Type B pancreatic cell (in vitro differentiated cells): Measurements from ENCODE around the gene SAMD11. TPM values are rescaled to one million over a fixed set of nuclear protein-coding genes. Genes with fewer than 3 reads are reported as not detected.
"Not testable (repeated sequence)": the region's sequence is repeated elsewhere in the genome, so short reads cannot be mapped to it uniquely, and the experiment has no call there.

Source experiments
- DNase-seq: peaks from one replicate; pipeline ENCODE4 v3.0.0; 2021; ENCODE audit warnings: mixed read lengths; ENCODE audit not compliant: unreplicated experiment; ENCODE audit errors: extremely low spot score
- H3K27ac Mint-ChIP-seq: 2 replicates; pipeline ENCODE4 v1.8.0; 2021; ENCODE audit warnings: mild to moderate bottlenecking, mixed read lengths
- H3K27me3 Mint-ChIP-seq: 2 replicates; pipeline ENCODE4 v1.8.0; 2021; ENCODE audit warnings: mixed read lengths
- H3K36me3 Mint-ChIP-seq: 2 replicates; pipeline ENCODE4 v1.8.0; 2021; ENCODE audit warnings: mixed read lengths
- H3K4me1 Mint-ChIP-seq: one replicate; pipeline ENCODE4 v1.8.0; 2021; ENCODE audit warnings: mixed read lengths; ENCODE audit not compliant: unreplicated experiment
- H3K4me3 Mint-ChIP-seq: 2 replicates; pipeline ENCODE4 v1.8.0; 2021; ENCODE audit warnings: mild to moderate bottlenecking, mixed read lengths
- H3K9me3 Mint-ChIP-seq: 2 replicates; pipeline ENCODE4 v1.8.0; 2021; ENCODE audit warnings: mixed read lengths
- CTCF ChIP-seq: fragments of 200-600 bp; sonication (generic); conservative IDR thresholded peaks from 2 replicates; pipeline ENCODE4 v1.5.0; 2021; ENCODE audit warnings: antibody characterized with exemption, mild to moderate bottlenecking
- total RNA-seq: library from RNA; stranded (reverse); gene quantifications from 2 replicates; pipeline ENCODE4 v1.2.1, GENCODE V29; 2021; ENCODE audit warnings: low replicate concordance

The SAMD11 gene
- total RNA-seq, 1 donor from 2014 or later: 50.5 TPM

GRCh38 chr1:886760-887159 lies 37.0 kb upstream of the SAMD11 start:
- H3K27ac Mint-ChIP-seq: no peak overlapping the region
- H3K4me3 Mint-ChIP-seq: no peak overlapping the region
- H3K27me3 Mint-ChIP-seq: peaks cover 80% of the 10 kb centered on the region
- peaks cover 5% of the 10 kb centered on the region for H3K9me3 Mint-ChIP-seq
- DNase-seq: no peak
- no peak for TF ChIP-seq CTCF
- no peaks in the 10 kb centered on the region for H3K4me1 Mint-ChIP-seq
- H3K36me3 Mint-ChIP-seq: no peaks in the 10 kb centered on the region

GRCh38 chr1:888297-888696 lies 35.4 kb upstream of the SAMD11 start:
- Mint-ChIP-seq H3K36me3 (no peaks in the 10 kb centered on the region), H3K9me3 (peaks cover 5% of the 10 kb centered on the region), H3K27ac (no peak overlapping the region), H3K27me3 (peaks cover 71% of the 10 kb centered on the region), H3K4me1 (no peaks in the 10 kb centered on the region), H3K4me3 (no peak overlapping the region)
- no peak for DNase-seq
- no peak for TF ChIP-seq CTCF

DNA sequence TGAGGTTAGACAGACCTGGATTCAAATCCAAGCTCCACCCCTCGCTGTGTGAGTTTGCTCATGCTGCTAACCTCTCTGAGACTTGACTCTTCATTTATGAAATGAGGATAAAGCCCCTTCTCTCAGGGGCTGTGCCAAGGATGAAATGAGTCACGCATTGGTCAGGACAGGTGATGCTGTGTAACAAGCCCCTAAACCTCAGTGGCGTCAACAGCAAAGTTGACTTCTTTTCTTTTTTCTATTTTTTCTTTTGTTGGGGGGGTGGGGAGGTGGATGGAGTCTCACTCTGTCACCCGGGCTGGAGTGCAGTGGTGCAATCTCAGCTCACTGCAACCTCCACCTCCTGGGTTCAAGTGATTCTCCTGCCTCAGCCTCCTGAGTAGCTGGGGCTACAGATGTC lies 33.9 kb upstream of the SAMD11 start:
- H3K9me3 Mint-ChIP-seq, DNase-seq, H3K36me3 Mint-ChIP-seq, H3K27ac Mint-ChIP-seq, H3K4me3 Mint-ChIP-seq, H3K4me1 Mint-ChIP-seq: not testable (repeated sequence)
- H3K27me3 Mint-ChIP-seq: peaks cover 66% of the 10 kb centered on the region

GRCh38 chr1:890234-890633 lies 33.5 kb upstream of the SAMD11 start:
- not testable (repeated sequence) for DNase-seq, H3K4me1 Mint-ChIP-seq, H3K36me3 Mint-ChIP-seq, H3K4me3 Mint-ChIP-seq, H3K9me3 Mint-ChIP-seq, H3K27ac Mint-ChIP-seq
- H3K27me3 Mint-ChIP-seq: peaks cover 65% of the 10 kb centered on the region

DNA sequence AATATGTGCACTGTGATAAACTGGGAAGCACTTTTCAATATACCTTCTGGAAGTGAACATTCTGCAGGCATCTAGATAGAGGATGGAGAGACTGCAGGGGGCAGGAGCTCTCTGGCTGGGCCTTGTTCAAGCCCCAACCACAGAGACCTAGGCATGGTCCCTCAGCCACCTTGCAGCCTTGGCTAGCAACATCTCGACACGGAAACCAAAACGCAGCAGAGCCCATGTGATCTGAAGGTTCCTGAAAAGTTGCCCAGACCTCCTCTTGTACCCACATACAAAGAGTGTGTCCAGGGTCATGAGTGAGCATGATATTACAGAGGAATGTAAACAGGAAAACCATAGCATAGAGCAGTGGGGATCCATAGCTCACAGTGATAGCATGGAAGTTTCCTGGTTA lies 33.1 kb upstream of the SAMD11 start:
- H3K4me3 Mint-ChIP-seq: no peak overlapping the region
- peaks cover 65% of the 10 kb centered on the region for H3K27me3 Mint-ChIP-seq
- no peaks in the 10 kb centered on the region for H3K9me3 Mint-ChIP-seq
- DNase-seq: no peak
- TF ChIP-seq CTCF: no peak
- no peaks in the 10 kb centered on the region for H3K36me3 Mint-ChIP-seq
- H3K4me1 Mint-ChIP-seq: no peaks in the 10 kb centered on the region
- H3K27ac Mint-ChIP-seq: no peak overlapping the region

GRCh38 chr1:897226-897625 lies 26.5 kb upstream of the SAMD11 start:
- no peak for TF ChIP-seq CTCF
- Mint-ChIP-seq H3K4me3 (no peak overlapping the region), H3K27ac (no peak overlapping the region), H3K36me3 (no peaks in the 10 kb centered on the region), H3K9me3 (no peaks in the 10 kb centered on the region), H3K27me3 (peaks cover 68% of the 10 kb centered on the region), H3K4me1 (no peaks in the 10 kb centered on the region)
- peak; percentile 59 for DNase-seq

- peak; percentile 56 for DNase-seq
- not testable (repeated sequence) for H3K9me3 Mint-ChIP-seq, H3K4me1 Mint-ChIP-seq, H3K27ac Mint-ChIP-seq, H3K4me3 Mint-ChIP-seq, H3K36me3 Mint-ChIP-seq
- H3K27me3 Mint-ChIP-seq: peaks cover 66% of the 10 kb centered on the region
These were observed 25.8 kb upstream of the SAMD11 start for GRCh38 chr1:897951-898350.
